Epithelial cell of esophagus (primary cell): ENCODE results near the gene KRTAP12-1.

Experiments used
- DNase-seq: peaks from one replicate; pipeline ENCODE4 v3.0.0; 2010; ENCODE audit warnings: low read depth
- H3K4me3 ChIP-seq: 2 replicates; pipeline ENCODE4 v1.5.1; 2011; ENCODE audit warnings: mild to moderate bottlenecking, low read length, control low read depth
- TF ChIP-seq, protein P1 (sequence below): IDR thresholded peaks from 2 replicates; pipeline ENCODE4 v1.5.1; 2011; ENCODE audit warnings: low read depth, mild to moderate bottlenecking, low read length, control low read depth, inconsistent platforms; ENCODE audit not compliant: insufficient read depth; ENCODE audit errors: missing control alignments

KRTAP12-1 gene, protein sequence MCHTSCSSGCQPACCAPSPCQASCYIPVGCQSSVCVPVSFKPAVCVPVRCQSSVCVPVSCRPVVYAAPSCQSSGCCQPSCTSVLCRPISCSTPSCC

GRCh38 chr21:44681861-44682579, at the start of gene KRTAP12-1:
KRTAP12-1 (minus strand) TSS chr21:44682163; CDS start chr21:44682123, 40 bp downstream.
- H3K4me3 ChIP-seq: no peak within 1 kb of the TSS
- DNase-seq: no peak
- TF ChIP-seq, protein P1, sequence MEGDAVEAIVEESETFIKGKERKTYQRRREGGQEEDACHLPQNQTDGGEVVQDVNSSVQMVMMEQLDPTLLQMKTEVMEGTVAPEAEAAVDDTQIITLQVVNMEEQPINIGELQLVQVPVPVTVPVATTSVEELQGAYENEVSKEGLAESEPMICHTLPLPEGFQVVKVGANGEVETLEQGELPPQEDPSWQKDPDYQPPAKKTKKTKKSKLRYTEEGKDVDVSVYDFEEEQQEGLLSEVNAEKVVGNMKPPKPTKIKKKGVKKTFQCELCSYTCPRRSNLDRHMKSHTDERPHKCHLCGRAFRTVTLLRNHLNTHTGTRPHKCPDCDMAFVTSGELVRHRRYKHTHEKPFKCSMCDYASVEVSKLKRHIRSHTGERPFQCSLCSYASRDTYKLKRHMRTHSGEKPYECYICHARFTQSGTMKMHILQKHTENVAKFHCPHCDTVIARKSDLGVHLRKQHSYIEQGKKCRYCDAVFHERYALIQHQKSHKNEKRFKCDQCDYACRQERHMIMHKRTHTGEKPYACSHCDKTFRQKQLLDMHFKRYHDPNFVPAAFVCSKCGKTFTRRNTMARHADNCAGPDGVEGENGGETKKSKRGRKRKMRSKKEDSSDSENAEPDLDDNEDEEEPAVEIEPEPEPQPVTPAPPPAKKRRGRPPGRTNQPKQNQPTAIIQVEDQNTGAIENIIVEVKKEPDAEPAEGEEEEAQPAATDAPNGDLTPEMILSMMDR: no peak

GRCh38 chr21:44730951-44731579, 49.1 kb upstream of the KRTAP12-1 start:
- DNase-seq: no peak
- H3K4me3 ChIP-seq: no peak overlapping the region
- TF ChIP-seq, protein P1: no peak

DNA sequence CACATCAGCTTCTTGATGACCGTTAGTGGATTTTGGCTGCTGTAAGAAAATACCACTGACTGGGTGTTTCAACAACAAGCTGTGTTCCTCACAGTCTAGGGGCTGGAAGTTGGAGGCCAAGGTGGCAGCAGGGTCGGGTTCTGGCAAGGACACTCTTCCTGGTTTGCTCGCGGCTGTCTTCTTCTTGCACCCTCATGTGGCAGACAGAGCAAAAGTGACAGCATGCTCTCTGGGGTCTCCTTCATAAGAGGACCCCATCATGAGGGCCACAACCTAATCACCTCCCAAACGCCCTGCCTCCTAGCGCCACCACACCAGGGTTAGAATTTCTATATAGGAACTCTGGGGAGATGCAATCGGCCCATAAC, 48.0 kb upstream of the KRTAP12-1 start:
- TF ChIP-seq, protein P1: no peak
- H3K4me3 ChIP-seq: no peak overlapping the region
- no peak for DNase-seq

GRCh38 chr21:44729336-44730027, 47.5 kb upstream of the KRTAP12-1 start:
- no peak for DNase-seq
- TF ChIP-seq, protein P1: no peak
- H3K4me3 ChIP-seq: no peak overlapping the region

DNA sequence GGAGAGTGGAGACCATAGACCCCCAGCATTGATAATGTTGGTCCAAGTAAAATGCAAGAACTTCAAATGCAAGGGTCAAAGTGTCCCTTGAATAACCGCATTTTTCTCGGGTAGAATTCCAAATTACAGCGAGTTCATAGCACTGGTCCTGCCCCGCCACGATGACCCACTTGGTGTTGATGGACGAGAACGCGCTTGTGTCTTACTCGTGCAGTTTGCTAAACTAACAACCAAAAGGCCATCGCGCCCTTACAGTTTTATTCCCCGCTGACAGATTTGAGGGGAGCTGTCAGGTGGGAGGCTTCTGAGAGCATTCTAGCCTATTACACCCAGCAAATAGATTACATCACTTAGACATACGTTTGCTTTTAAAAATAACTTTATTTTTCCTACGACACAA, 46.8 kb upstream of the KRTAP12-1 start:
- no peak overlapping the region for H3K4me3 ChIP-seq
- TF ChIP-seq, protein P1: no peak
- DNase-seq: no peak

DNA sequence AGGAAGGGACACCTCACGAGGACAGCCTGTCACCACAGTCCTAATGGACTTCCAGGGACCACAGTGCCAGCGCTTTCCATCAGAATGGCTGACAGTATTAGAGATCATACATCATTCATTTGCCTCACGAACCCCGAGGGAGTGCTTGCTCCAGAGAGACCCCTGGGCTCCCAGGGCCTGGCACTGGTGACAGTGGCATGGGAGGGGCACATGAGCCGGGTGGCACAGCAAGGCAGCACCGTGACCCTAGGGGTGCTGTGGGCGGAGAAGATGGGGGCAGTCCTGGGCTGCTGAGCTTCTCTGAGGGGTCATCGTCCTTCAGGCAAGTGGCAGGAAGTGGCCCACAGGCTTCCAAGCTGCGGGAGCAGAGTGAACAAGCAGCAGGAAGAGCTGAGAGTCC, 45.8 kb upstream of the KRTAP12-1 start:
- H3K4me3 ChIP-seq: no peak overlapping the region
- no peak for DNase-seq
- TF ChIP-seq, protein P1: no peak
